Left ventricle myocardium inferior (tissue), 1 donor: ENCODE data around the gene CRY2. TPM values are rescaled to one million over a fixed set of nuclear protein-coding genes. Genes with fewer than 3 reads are reported as not detected.

ENCODE experiments used
- DNase-seq: peaks from one replicate; pipeline ENCODE4 v3.0.0-alpha.2; 2020
- H3K27ac ChIP-seq: fragments of 200-600 bp; replicated peaks from 2 replicates; pipeline ENCODE4 v1.8.0; 2021
- H3K27me3 ChIP-seq: fragments of 200-600 bp; 2 replicates; pipeline ENCODE4 v1.8.0; 2021; ENCODE audit warnings: low read depth
- H3K36me3 ChIP-seq: fragments of 200-600 bp; 2 replicates; pipeline ENCODE4 v1.8.0; 2021
- H3K4me1 ChIP-seq: fragments of 200-600 bp; 2 replicates; pipeline ENCODE4 v1.8.0; 2021
- H3K4me3 ChIP-seq: fragments of 200-600 bp; 2 replicates; pipeline ENCODE4 v1.8.0; 2021; ENCODE audit warnings: mild to moderate bottlenecking, moderate library complexity
- H3K9me3 ChIP-seq: fragments of 200-600 bp; replicated peaks from 2 replicates; pipeline ENCODE4 v1.8.0; 2021
- CTCF ChIP-seq: fragments of 200-600 bp; IDR thresholded peaks from 2 replicates; pipeline ENCODE4 v1.8.0; 2021; ENCODE audit warnings: antibody characterized with exemption, mild to moderate bottlenecking, borderline replicate concordance
- intact Hi-C: fragments of 100-400 bp; cut with micrococcal nuclease; formaldehyde crosslinking; loops from one replicate; pipeline ENCODE4 v1.11.0; 2022
- total RNA-seq: library from RNA; stranded (reverse); fragmentation: NEBNext Ultra II Directional; extraction: Animal tissue kit (Norgen Biotek cat#: 25700); gene quantifications from one replicate; pipeline ENCODE4 v1.2.1, GENCODE V29; 2021
- donor health status: DM: no; HTN: yes; CAD: no; lungs with severe emphysema.

CRY2 gene
- total RNA-seq, 1 donor from 2014 or later, result 62.2 TPM

GRCh38 chr11:45828996-45829395 lies 18.3 kb upstream of the CRY2 start:
- DNase-seq, result no peak
- Histone ChIP-seq H3K27ac (no peak overlapping the region), H3K4me1 (no peaks in the 10 kb centered on the region), H3K9me3 (no peaks in the 10 kb centered on the region), H3K36me3 (no peaks in the 10 kb centered on the region), H3K27me3 (peaks cover 10% of the 10 kb centered on the region), H3K4me3 (no peak overlapping the region)
- intact Hi-C loops, result no loop called here
- TF ChIP-seq CTCF, result no peak

- no peaks in the 10 kb centered on the region for H3K36me3 ChIP-seq
- DNase-seq, result no peak
- intact Hi-C loops, result no loop called here
- H3K9me3 ChIP-seq, result no peaks in the 10 kb centered on the region
- H3K4me3 ChIP-seq, result no peak overlapping the region
- peaks cover 10% of the 10 kb centered on the region for H3K27me3 ChIP-seq
- H3K27ac ChIP-seq, result no peak overlapping the region
- TF ChIP-seq CTCF, result no peak
- no peaks in the 10 kb centered on the region for H3K4me1 ChIP-seq
Measured at GRCh38 chr11:45830596-45830995, 16.7 kb upstream of the CRY2 start.

- no peaks in the 10 kb centered on the region for H3K9me3 ChIP-seq
- intact Hi-C loops, result no loop called here
- no peaks in the 10 kb centered on the region for H3K36me3 ChIP-seq
- no peaks in the 10 kb centered on the region for H3K4me1 ChIP-seq
- H3K4me3 ChIP-seq, result no peak overlapping the region
- TF ChIP-seq CTCF, result no peak
- H3K27me3 ChIP-seq, result no peaks in the 10 kb centered on the region
- H3K27ac ChIP-seq, result no peak overlapping the region
- no peak for DNase-seq
Measured at GRCh38 chr11:45832811-45833441, 14.3 kb upstream of the CRY2 start.

DNA sequence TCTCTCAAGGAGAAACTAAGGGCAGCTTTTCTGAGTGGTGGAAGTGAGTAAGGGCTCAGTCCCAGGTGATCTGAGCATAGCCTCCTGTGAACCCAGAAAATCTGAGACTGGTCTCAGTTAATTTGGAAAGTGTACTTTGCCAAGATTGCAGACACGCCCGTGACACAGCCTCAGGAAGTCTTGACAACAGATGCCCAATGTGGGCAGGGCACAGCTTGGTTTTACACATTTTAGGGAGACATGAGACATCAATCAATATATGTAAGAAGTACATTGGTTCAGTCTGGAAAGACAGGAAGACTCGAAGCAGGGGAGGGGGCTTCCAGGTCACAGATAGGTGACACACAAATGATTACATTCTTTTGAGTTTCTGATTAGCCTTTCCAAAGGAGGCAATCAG lies 13.5 kb upstream of the CRY2 start:
- no peak for DNase-seq
- Histone ChIP-seq H3K4me1 (no peaks in the 10 kb centered on the region), H3K36me3 (no peaks in the 10 kb centered on the region), H3K9me3 (no peaks in the 10 kb centered on the region), H3K27ac (no peak overlapping the region), H3K4me3 (no peak overlapping the region), H3K27me3 (no peaks in the 10 kb centered on the region)
- intact Hi-C loops, result no loop called here
- no peak for TF ChIP-seq CTCF

DNA sequence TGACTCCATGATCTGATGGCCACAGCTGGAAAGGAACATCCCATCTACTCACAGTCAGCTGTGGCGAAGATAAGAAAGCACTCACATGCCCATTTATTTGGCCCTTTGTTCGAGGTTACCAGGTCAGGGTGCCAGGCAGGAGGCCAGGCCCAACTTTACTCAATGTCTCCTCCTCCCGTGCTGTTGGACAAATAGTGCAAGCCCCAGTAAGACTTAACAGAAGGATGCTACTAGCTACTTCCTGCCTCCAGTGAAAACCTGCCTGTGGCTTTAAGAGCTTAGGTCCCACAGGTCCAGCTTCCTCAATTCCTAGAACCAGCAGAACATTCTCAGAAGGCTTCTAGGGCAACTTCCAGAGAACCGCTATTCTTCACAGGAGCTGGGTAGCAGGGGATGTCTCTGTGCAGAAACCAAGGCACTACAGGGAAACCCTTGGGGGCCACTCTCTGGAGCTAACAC lies 12.9 kb upstream of the CRY2 start:
- intact Hi-C loops, result no loop called here
- H3K27me3 ChIP-seq, result no peaks in the 10 kb centered on the region
- no peaks in the 10 kb centered on the region for H3K36me3 ChIP-seq
- no peak for DNase-seq
- no peaks in the 10 kb centered on the region for H3K9me3 ChIP-seq
- H3K4me3 ChIP-seq, result no peak overlapping the region
- H3K4me1 ChIP-seq, result no peaks in the 10 kb centered on the region
- no peak for TF ChIP-seq CTCF
- H3K27ac ChIP-seq, result no peak overlapping the region
